HCT116 (cell line): ENCODE results near the gene IFT25. TPM values are rescaled to one million over a fixed set of nuclear protein-coding genes. Genes with fewer than 3 reads are reported as not detected.

Source experiments
- ATAC-seq: fragments of 200-7000 bp; cut with Tn5 transposase; 2 replicates; pipeline ENCODE4 v1.9.1; 2020; ENCODE audit warnings: mild to moderate bottlenecking, moderate library complexity
- BruUV-seq: library from RNA; stranded (reverse); fragments of 400-500 nt; replicated peaks from 2 replicates; lab custom pipeline; 2021; lab: Mats Ljungman, UMichigan
- CTCF ChIA-PET: fragments of 300-600 bp; sonication (Branson Sonifier 250); formaldehyde crosslinking; loops from one replicate; lab custom pipeline; 2021; ENCODE audit warnings: antibody characterized with exemption; lab: Charles Lee
- POLR2A ChIA-PET: fragments of 300-600, 350-600 bp; sonication (Branson Sonifier 250); formaldehyde crosslinking; loops from one replicate; lab custom pipeline; 2021; ENCODE audit warnings: antibody characterized with exemption; lab: Charles Lee
- RAD21 ChIA-PET, 2 experiments: fragments of 300-600 bp; sonication (Branson Sonifier 250); formaldehyde crosslinking; loops; one replicate each; lab custom pipeline; 2023; ENCODE audit warnings: low total read pairs in 2 of 2; ENCODE audit not compliant: uncharacterized antibody in 2 of 2, unreplicated experiment in 2 of 2, low non-redundant PET in 1 of 2; lab: Charles Lee
- DNase-seq: peaks from one replicate; pipeline ENCODE4 v3.0.0-alpha.2; 2010; ENCODE audit warnings: low read depth, low spot score
- H2AFZ ChIP-seq: fragments of 200-600 bp; shearing (Covaris generic), sonication (generic); 2 replicates; pipeline ENCODE4 v1.6.1; 2017; ENCODE audit warnings: low read depth, mixed run types, mixed read lengths, antibody characterized with exemption, low read length; ENCODE audit not compliant: poor library complexity, severe bottlenecking
- H3K27ac ChIP-seq: 2 replicates; pipeline ENCODE4 v1.5.1; 2012; ENCODE audit warnings: low read depth, low read length
- H3K27me3 ChIP-seq: fragments of 200-600 bp; sonication (generic); 2 replicates; pipeline ENCODE4 v1.6.1; 2016; ENCODE audit warnings: mixed run types, low read length, mixed read lengths; ENCODE audit not compliant: insufficient read depth
- H3K36me3 ChIP-seq, 2 experiments: fragments of 200-500 bp in 1 of 2; fragments of 200-600 bp in 1 of 2; sonication (Bioruptor generic) in 1 of 2; sonication (generic) in 1 of 2; 2 replicates each; pipeline versions ENCODE4 v1.5.1 to v1.6.1; 2014 to 2016; ENCODE audit warnings: low read length in 2 of 2, inconsistent platforms in 1 of 2, mixed read lengths in 1 of 2, mixed run types in 1 of 2; ENCODE audit not compliant: insufficient read depth in 2 of 2, control insufficient read depth in 1 of 2
- H3K4me1 ChIP-seq, 2 experiments: fragments of 200-600 bp in 1 of 2; sonication (generic) in 1 of 2; 2 replicates each; pipeline versions ENCODE4 v1.5.1 to v1.6.1; 2012 to 2017; ENCODE audit warnings: low read length in 2 of 2, inconsistent platforms in 1 of 2, mild to moderate bottlenecking in 1 of 2, mixed read lengths in 1 of 2, mixed run types in 1 of 2, moderate library complexity in 1 of 2; ENCODE audit not compliant: insufficient read depth in 2 of 2, control insufficient read depth in 1 of 2
- H3K4me2 ChIP-seq: fragments of 200-600 bp; sonication (generic); 2 replicates; pipeline ENCODE4 v1.6.1; 2017; ENCODE audit warnings: mixed run types, low read length, mixed read lengths
- H3K4me3 ChIP-seq, 2 experiments: fragments of 200-600 bp in 1 of 2; sonication (generic) in 1 of 2; replicated peaks in 1 of 2; 2 replicates each; pipeline ENCODE4 v1.5.1; 2011 to 2016; ENCODE audit warnings: low read length in 2 of 2, control low read depth in 1 of 2, low read depth in 1 of 2, mild to moderate bottlenecking in 1 of 2, mixed read lengths in 1 of 2, mixed run types in 1 of 2
- H3K79me2 ChIP-seq: fragments of 200-600 bp; sonication (generic); 2 replicates; pipeline ENCODE4 v1.6.1; 2017; ENCODE audit warnings: mild to moderate bottlenecking, mixed run types, low read length, moderate library complexity, mixed read lengths; ENCODE audit not compliant: insufficient read depth
- H3K9ac ChIP-seq: fragments of 200-600 bp; sonication (generic); 2 replicates; pipeline ENCODE4 v1.6.1; 2016; ENCODE audit warnings: low read length, mixed read lengths
- H3K9me2 ChIP-seq: fragments of 200-600 bp; sonication (generic), shearing (Covaris generic); 2 replicates; pipeline ENCODE4 v1.6.1; 2017; ENCODE audit warnings: mixed run types, mild to moderate bottlenecking, moderate library complexity; ENCODE audit not compliant: insufficient read depth
- H3K9me3 ChIP-seq, 2 experiments: fragments of 200-500 bp in 1 of 2; fragments of 200-600 bp in 1 of 2; sonication (Bioruptor generic) in 1 of 2; sonication (generic) in 1 of 2; 2 replicates each; pipeline ENCODE4 v1.6.1; 2014 to 2017; ENCODE audit warnings: low read length in 2 of 2, mixed read lengths in 2 of 2, inconsistent platforms in 1 of 2, low read depth in 1 of 2, mild to moderate bottlenecking in 1 of 2, mixed run types in 1 of 2, moderate library complexity in 1 of 2; ENCODE audit not compliant: control insufficient read depth in 1 of 2, insufficient read depth in 1 of 2
- H4K20me1 ChIP-seq: fragments of 200-600 bp; sonication (generic), shearing (Covaris generic); 2 replicates; pipeline ENCODE4 v1.6.1; 2017; ENCODE audit warnings: mixed run types, mild to moderate bottlenecking, moderate library complexity; ENCODE audit not compliant: insufficient read depth
- CBX3 ChIP-seq: IDR thresholded peaks from 2 replicates; pipeline ENCODE4 v1.6.1; 2012; ENCODE audit warnings: low read depth
- CEBPB ChIP-seq: IDR thresholded peaks from 2 replicates; pipeline ENCODE4 v1.6.1; 2012; ENCODE audit warnings: low read depth
- CTCF ChIP-seq, 3 experiments: fragments of 200-600 bp in 1 of 3; sonication (generic) in 1 of 3; IDR thresholded peaks in 2 of 3; conservative IDR thresholded peaks in 1 of 3; 2 replicates each; pipeline ENCODE4 v1.5.1; 2012 to 2017; ENCODE audit warnings: low read depth in 2 of 3, low read length in 2 of 3, antibody characterized with exemption in 1 of 3, borderline replicate concordance in 1 of 3, control low read depth in 1 of 3, mild to moderate bottlenecking in 1 of 3, mixed read lengths in 1 of 3, mixed run types in 1 of 3, moderate library complexity in 1 of 3; ENCODE audit not compliant: insufficient read depth in 1 of 3
- ELF1 ChIP-seq: IDR thresholded peaks from 2 replicates; pipeline ENCODE4 v1.6.1; 2012; ENCODE audit warnings: low read depth, borderline replicate concordance
- EZH2 ChIP-seq: fragments of 200-600 bp; sonication (generic); IDR thresholded peaks from 2 replicates; pipeline ENCODE4 v1.6.1; 2017; ENCODE audit warnings: antibody characterized with exemption, mixed run types
- JUND ChIP-seq: IDR thresholded peaks from 2 replicates; pipeline ENCODE4 v1.6.1; 2012
- SIN3A ChIP-seq: IDR thresholded peaks from 2 replicates; pipeline ENCODE4 v1.6.1; 2012; ENCODE audit warnings: low read depth
- SP1 ChIP-seq: IDR thresholded peaks from 2 replicates; pipeline ENCODE4 v1.6.1; 2012; ENCODE audit warnings: low read depth
- TCF7L2 ChIP-seq: IDR thresholded peaks from 2 replicates; pipeline ENCODE4 v1.7.0; 2011; ENCODE audit warnings: borderline replicate concordance, inconsistent platforms; ENCODE audit not compliant: insufficient read depth, insufficient read length; ENCODE audit errors: extremely low read depth
- YY1 ChIP-seq: IDR thresholded peaks from 2 replicates; pipeline ENCODE4 v1.6.1; 2011; ENCODE audit warnings: low read length, low read depth, moderate library complexity, mild to moderate bottlenecking; ENCODE audit not compliant: insufficient replicate concordance; ENCODE audit errors: extremely low read depth
- intact Hi-C: fragments of 100-400 bp; cut with micrococcal nuclease; formaldehyde crosslinking; loops from 2 replicates; pipeline ENCODE4 v1.10.0; 2022
- total RNA-seq: library from RNA; stranded (reverse); gene quantifications from one replicate; pipeline ENCODE4 v1.2.1, GENCODE V29; 2021; ENCODE audit not compliant: unreplicated experiment
- TF ChIP-seq, protein P1 (sequence below): IDR thresholded peaks from 2 replicates; pipeline ENCODE4 v1.6.1; 2011; ENCODE audit warnings: mild to moderate bottlenecking, low read length, moderate library complexity; ENCODE audit not compliant: insufficient replicate concordance; ENCODE audit errors: extremely low read depth
- TF ChIP-seq, protein P2 (sequence below): IDR thresholded peaks from 2 replicates; pipeline ENCODE4 v1.6.1; 2012; ENCODE audit warnings: low read depth

Gene IFT25
- total RNA-seq, 1 experiment from 2014 or later: 45.1 TPM

GRCh38 chr1:53896635-53897229 is 48.8 kb downstream of the IFT25 start:
- Histone ChIP-seq H3K27ac (no peak overlapping the region), H3K9me3 (no peaks in the 10 kb centered on the region), H3K79me2 (no peaks in the 10 kb centered on the region), H3K36me3 (no peaks in the 10 kb centered on the region), H2AFZ (no peak overlapping the region), H3K9ac (no peak overlapping the region), H3K27me3 (no peaks in the 10 kb centered on the region), H3K9me2 (no peaks in the 10 kb centered on the region), H3K4me1 (peaks cover 0 to 15% of the 10 kb centered on the region in 2 experiments; a peak in 2 of 4 replicates), H3K4me2 (no peak overlapping the region), H4K20me1 (no peaks in the 10 kb centered on the region), H3K4me3 (no peak overlapping the region)
- DNase-seq: no peak
- RAD21 ChIA-PET: no interaction called here
- POLR2A ChIA-PET: no interaction called here
- intact Hi-C loops: no loop called here
- no peak for ATAC-seq
- no peak for TF ChIP-seq JUND
- CTCF ChIA-PET: no interaction called here
- BruUV-seq: no TSS peak

DNA sequence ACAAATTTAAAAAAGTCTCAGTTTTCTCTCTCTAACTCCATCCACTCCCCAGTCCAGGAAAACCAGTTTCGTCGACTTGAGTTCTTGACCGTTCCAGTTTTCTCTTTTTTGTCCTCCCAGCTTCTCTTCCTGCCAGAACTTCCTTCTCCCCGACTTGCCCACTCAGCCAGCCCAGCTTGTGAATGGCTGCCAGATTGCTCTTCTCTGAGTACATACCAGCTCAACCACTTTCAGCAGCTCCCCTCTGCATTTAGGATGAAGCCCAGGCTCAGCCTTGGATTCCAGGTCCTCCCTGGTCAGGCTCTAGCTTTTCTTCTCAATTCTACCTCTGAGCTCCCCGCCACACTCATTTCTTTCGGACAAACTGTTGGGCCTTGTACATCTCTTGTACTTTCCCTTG is 50.1 kb downstream of the IFT25 start:
- BruUV-seq: no TSS peak
- Histone ChIP-seq H3K36me3 (no peaks in the 10 kb centered on the region), H3K4me1 (peaks cover under 1 to 17% of the 10 kb centered on the region in 2 experiments; a peak in 3 of 4 replicates), H3K9ac (no peak overlapping the region), H2AFZ (no peak overlapping the region), H3K4me2 (no peak overlapping the region), H3K79me2 (no peaks in the 10 kb centered on the region), H3K9me2 (no peaks in the 10 kb centered on the region), H4K20me1 (no peaks in the 10 kb centered on the region), H3K27me3 (no peaks in the 10 kb centered on the region), H3K4me3 (no peak overlapping the region), H3K9me3 (no peaks in the 10 kb centered on the region), H3K27ac (no peak overlapping the region)
- ChIA-PET CTCF (no interaction called here), POLR2A (no interaction called here), RAD21 (no interaction called here)
- ATAC-seq (no peak), DNase-seq (no peak)
- intact Hi-C loops: no loop called here
- no peak for TF ChIP-seq SIN3A
- TF ChIP-seq EZH2: no peak
- TF ChIP-seq YY1: no peak
- TF ChIP-seq CBX3: no peak
- TF ChIP-seq, protein P1, sequence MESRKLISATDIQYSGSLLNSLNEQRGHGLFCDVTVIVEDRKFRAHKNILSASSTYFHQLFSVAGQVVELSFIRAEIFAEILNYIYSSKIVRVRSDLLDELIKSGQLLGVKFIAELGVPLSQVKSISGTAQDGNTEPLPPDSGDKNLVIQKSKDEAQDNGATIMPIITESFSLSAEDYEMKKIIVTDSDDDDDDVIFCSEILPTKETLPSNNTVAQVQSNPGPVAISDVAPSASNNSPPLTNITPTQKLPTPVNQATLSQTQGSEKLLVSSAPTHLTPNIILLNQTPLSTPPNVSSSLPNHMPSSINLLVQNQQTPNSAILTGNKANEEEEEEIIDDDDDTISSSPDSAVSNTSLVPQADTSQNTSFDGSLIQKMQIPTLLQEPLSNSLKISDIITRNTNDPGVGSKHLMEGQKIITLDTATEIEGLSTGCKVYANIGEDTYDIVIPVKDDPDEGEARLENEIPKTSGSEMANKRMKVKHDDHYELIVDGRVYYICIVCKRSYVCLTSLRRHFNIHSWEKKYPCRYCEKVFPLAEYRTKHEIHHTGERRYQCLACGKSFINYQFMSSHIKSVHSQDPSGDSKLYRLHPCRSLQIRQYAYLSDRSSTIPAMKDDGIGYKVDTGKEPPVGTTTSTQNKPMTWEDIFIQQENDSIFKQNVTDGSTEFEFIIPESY: no peak
- TF ChIP-seq TCF7L2: no peak
- TF ChIP-seq, protein P2, sequence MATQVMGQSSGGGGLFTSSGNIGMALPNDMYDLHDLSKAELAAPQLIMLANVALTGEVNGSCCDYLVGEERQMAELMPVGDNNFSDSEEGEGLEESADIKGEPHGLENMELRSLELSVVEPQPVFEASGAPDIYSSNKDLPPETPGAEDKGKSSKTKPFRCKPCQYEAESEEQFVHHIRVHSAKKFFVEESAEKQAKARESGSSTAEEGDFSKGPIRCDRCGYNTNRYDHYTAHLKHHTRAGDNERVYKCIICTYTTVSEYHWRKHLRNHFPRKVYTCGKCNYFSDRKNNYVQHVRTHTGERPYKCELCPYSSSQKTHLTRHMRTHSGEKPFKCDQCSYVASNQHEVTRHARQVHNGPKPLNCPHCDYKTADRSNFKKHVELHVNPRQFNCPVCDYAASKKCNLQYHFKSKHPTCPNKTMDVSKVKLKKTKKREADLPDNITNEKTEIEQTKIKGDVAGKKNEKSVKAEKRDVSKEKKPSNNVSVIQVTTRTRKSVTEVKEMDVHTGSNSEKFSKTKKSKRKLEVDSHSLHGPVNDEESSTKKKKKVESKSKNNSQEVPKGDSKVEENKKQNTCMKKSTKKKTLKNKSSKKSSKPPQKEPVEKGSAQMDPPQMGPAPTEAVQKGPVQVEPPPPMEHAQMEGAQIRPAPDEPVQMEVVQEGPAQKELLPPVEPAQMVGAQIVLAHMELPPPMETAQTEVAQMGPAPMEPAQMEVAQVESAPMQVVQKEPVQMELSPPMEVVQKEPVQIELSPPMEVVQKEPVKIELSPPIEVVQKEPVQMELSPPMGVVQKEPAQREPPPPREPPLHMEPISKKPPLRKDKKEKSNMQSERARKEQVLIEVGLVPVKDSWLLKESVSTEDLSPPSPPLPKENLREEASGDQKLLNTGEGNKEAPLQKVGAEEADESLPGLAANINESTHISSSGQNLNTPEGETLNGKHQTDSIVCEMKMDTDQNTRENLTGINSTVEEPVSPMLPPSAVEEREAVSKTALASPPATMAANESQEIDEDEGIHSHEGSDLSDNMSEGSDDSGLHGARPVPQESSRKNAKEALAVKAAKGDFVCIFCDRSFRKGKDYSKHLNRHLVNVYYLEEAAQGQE: no peak
- TF ChIP-seq CTCF (IDR thresholded peaks at IDR 0.05 in 2 of 3, conservative IDR thresholded peaks at IDR 0.05 in 1 of 3; ENCODE audit: borderline replicate concordance in 1 of 3, insufficient read depth in 1 of 3, low read depth in 2 of 3, low read length in 2 of 3): no peak
- TF ChIP-seq SP1: no peak
- TF ChIP-seq ELF1: no peak
- TF ChIP-seq CEBPB: no peak
